Left hindlimb (tissue), 1 donor: ENCODE data around the gene SPTLC3.

Experiments
- DNase-seq: peaks from one replicate; pipeline ENCODE4 v3.0.0-alpha.2; 2018

Gene SPTLC3

GRCh38 chr20:13142143-13142542 is 133.4 kb downstream of the SPTLC3 start:
- no peak for DNase-seq

- DNase-seq: no peak
Measured at GRCh38 chr20:13147071-13147963, 138.5 kb downstream of the SPTLC3 start.

DNA sequence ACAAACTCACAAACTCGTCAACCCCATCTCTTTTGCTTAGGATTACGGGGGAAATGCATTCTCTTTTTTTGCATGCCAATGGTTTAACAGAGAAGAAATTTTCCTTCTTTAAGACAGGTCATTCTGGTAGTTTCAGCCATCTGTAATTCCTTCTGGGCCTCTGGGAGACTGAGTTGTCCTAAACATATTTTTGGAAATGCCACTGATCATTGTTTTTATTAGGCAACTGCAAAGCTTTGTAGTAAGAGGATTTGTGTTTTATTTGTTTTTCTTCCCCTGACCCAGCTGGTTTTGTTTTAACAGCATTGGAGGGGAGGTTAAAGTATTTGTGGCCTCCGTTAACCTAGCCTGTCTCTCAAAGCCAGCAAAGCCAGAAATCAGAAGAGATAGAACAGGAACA is 139.2 kb downstream of the SPTLC3 start:
- DNase-seq: no peak

GRCh38 chr20:13148402-13148801 is 139.6 kb downstream of the SPTLC3 start:
- DNase-seq: no peak

- no peak for DNase-seq
Measured at GRCh38 chr20:13148961-13149360, 140.2 kb downstream of the SPTLC3 start.

GRCh38 chr20:13149371-13150105 is 140.8 kb downstream of the SPTLC3 start:
- DNase-seq: no peak

DNA sequence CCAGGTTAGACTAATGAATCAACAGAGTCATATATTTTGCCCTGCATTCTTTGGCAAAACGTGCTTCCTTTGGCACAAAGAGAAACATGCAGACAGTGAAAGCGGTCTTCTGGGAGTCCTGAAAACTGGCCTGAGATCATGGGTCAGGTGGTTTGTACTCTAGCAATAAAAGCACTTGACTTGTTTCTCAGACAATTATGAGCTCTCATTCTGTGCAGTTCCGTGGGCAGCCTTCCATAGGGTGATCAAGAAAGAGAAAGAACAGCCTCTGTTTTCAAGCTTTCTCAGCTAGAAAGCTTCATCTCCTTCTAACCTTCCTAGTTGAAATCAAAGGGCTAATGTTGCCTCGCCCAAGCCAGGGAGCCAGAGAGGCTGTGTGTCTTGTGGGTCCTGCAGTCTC is 149.6 kb downstream of the SPTLC3 start:
- DNase-seq: no peak

- no peak for DNase-seq
Measured at GRCh38 chr20:13159889-13160288, 151.1 kb downstream of the SPTLC3 start.

GRCh38 chr20:13165203-13165602 is 156.4 kb downstream of the SPTLC3 start:
- DNase-seq: no peak

DNA sequence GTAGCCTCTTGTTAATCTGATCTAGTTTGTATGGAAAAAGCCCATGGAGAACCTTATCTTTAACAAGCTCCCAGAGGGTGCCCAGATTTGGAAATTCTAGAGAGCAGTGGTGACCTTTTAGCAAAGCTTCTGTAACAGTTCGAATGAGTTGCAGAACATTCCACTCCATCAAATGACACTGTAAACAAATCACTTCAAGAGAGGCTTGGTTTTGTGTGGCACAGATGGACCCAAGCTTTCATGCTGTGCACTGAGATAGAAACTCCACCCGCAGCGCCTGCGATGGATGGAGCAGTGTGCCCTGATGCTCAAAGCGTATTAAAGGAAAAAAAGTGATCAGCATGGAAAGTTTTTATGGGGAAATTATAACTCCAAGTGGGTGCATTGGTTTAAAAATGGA is 157.2 kb downstream of the SPTLC3 start:
- no peak for DNase-seq

GRCh38 chr20:13166437-13166836 is 157.7 kb downstream of the SPTLC3 start:
- DNase-seq: no peak

DNA sequence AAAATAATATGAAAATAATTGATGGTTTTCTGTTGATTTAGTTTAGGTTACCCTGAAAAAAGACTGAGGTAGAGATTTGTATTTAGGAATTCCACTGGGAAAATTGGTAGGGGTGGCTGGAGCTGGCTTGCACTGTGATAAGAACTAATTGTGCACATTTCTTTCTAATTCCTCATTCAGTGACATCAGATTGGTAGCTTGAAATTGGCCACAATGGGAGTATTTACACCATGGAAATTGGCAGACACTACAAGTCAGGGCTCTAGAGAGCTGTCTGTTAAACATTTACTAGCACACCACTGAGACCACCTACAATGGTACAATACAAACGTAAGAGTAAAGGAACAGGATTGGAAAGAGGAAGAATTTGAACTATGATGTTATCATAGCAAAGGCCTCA is 160.3 kb downstream of the SPTLC3 start:
- DNase-seq: no peak

- no peak for DNase-seq
Measured at GRCh38 chr20:13170771-13171170, 162.0 kb downstream of the SPTLC3 start.

DNA sequence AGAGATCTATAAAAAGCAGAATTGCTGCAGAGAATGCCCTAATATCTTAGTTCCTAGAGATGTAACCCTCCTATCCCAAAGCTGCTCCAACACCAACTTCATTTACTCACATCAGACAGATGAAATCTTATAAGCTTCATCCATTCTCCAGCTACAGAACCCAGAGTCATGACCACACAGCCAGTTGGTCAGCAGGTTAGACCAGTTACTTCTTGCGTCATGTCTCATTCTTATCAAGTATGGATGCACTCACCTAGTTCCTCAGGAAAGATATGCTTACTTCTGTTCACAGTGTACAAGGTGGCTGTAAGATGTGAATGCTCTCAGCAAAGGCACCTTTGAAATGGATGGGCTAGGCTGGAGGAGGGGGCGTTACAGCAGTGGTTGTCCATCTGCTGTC is 164.4 kb downstream of the SPTLC3 start:
- no peak for DNase-seq

GRCh38 chr20:13174402-13174801 is 165.6 kb downstream of the SPTLC3 start:
- DNase-seq: no peak

DNA sequence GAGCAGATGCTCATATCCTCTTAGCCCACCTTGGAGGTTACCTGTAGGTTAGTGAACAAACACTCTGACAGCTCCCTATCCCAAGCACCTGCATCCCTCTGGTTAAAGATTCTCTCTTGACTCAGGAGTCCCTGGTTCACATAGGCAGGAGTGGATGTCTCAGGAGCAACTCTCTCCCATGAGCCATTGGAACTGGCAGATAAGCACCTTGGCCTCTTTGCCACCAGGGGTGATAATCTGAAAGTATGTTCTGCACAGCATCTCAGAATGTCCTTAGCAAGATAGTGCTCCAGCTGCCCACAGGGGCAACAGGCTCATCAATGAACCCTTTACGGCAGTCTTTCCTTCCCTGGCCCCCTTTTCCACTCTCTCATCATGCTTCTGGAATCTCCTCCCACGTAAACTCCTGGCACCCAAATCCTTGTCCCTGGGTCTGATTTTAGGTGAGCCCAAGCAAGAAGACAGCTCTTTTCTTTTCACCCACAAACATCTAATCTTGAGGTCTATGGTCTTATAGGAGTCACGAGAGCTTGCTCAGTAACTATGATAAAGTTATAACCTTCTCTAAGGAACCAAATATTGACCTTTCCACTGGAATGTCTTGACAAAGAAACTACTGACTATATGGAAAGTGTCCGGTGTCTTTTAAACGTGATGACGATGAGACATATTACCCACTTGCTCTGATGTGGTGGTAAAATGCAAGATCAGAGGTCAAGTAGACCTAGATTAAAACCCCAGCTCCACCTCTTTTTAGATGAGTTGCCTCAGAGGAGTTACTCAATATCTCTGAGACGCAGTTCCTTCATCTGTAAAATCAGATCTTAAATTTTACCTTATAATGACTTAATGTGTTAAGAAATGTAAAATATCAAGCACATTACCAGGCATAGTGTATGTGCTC is 172.5 kb downstream of the SPTLC3 start:
- DNase-seq: no peak

DNA sequence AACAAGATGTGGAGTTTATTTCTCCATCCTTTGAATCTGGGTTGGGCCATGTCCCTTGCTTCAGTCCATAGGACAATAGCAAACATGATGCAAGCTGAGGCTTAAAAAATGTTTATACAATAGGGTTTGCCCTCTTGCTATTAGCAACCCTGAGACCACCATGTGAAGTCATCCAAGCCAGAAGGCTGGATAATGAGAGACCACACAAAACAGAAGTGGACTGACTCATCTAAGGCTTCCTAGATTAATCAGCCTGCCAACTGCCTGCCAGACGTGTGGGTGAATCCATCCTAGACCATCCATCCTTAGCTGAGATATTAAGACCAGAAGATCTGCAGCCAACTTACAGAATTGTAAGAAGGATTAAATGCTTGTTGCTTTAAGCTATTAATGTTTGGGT is 174.2 kb downstream of the SPTLC3 start:
- no peak for DNase-seq

- no peak for DNase-seq
Measured at GRCh38 chr20:13186043-13186774, 177.4 kb downstream of the SPTLC3 start.

- no peak for DNase-seq
Measured at GRCh38 chr20:13187899-13188298, 179.1 kb downstream of the SPTLC3 start.

DNA sequence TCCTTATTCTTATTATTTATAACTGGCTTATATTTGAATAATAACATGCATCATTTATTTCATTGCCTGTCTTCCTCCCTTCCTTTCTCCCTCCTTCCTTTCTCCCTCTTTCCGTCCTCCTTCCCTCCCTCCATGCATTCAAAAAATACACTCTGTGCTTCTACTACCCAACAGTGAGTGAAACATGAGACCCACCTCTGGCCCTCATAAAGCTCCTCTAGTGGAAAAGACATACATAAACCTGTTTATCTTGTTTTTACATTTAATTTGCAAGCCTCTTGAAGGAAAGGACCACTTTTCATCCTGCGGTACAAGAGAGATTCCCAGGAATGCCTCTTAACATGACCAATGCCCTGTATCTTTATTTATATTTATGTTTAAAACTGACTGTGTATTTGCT is 190.5 kb downstream of the SPTLC3 start:
- DNase-seq: no peak

- DNase-seq: no peak
Measured at GRCh38 chr20:13200767-13201500, 192.2 kb downstream of the SPTLC3 start.

DNA sequence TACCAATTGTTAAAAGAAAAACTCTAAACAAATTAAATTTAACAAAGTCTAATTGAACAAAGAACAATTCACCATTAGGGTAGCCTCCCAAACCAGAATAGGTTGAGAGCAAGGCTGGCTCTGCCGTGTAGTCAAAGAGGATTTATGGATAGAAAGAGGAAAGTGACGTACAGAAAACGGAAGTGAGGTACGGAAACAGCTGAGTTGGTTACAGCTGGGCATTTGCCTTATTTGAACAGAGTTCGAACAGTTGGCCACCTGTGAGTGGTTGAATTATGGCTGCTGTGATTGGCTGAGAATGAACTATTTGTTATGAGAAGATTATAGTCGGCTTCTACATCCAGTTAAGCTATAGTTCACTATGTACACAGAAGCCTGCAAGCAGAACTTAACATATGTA is 193.8 kb downstream of the SPTLC3 start:
- no peak for DNase-seq
